HEK293 (cell line): Measurements from ENCODE around the gene ZNF219.

ENCODE experiments used
- CTCF ChIA-PET: fragments of 350-600 bp; formaldehyde crosslinking; extraction: SDS; loops from one replicate; lab custom pipeline; 2021; ENCODE audit warnings: antibody characterized with exemption; lab: Yijun Ruan, JAX
- POLR2A ChIA-PET: fragments of 300-600 bp; formaldehyde crosslinking; extraction: SDS; loops from one replicate; lab custom pipeline; 2020; ENCODE audit warnings: antibody characterized with exemption, inconsistent platforms; lab: Yijun Ruan, JAX
- H3K27ac ChIP-seq: fragments of 200-500 bp; sonication (Bioruptor generic); 2 replicates; pipeline ENCODE4 v1.5.1; 2014; ENCODE audit warnings: low read depth, low read length, control low read depth, inconsistent platforms; ENCODE audit errors: extremely low read depth
- H3K36me3 ChIP-seq, 2 experiments: fragments of 200-500 bp in 1 of 2; sonication (Bioruptor generic) in 1 of 2; 1 replicate in 1 of 2; 2 replicates in 1 of 2; pipeline ENCODE4 v1.5.1; 2014 to 2017; ENCODE audit warnings: inconsistent platforms in 2 of 2, low read length in 2 of 2; ENCODE audit not compliant: control insufficient read depth in 2 of 2, insufficient read depth in 1 of 2
- H3K4me1 ChIP-seq: fragments of 200-500 bp; sonication (Bioruptor generic); 2 replicates; pipeline ENCODE4 v1.5.1; 2014; ENCODE audit warnings: mild to moderate bottlenecking, low read length, inconsistent platforms; ENCODE audit not compliant: control insufficient read depth, insufficient read depth
- H3K4me3 ChIP-seq: 2 replicates; pipeline ENCODE4 v1.5.1; 2011; ENCODE audit warnings: low read depth, mild to moderate bottlenecking, control low read depth, low read length, moderate library complexity
- H3K9me3 ChIP-seq: fragments of 200-500 bp; sonication (Bioruptor generic); 2 replicates; pipeline ENCODE4 v1.5.1; 2014; ENCODE audit warnings: low read depth, low read length, inconsistent platforms; ENCODE audit not compliant: control insufficient read depth, insufficient read depth
- GLIS1 ChIP-seq: fragments of 450-650 bp; formaldehyde crosslinking; IDR thresholded peaks from 2 replicates; pipeline ENCODE4 v1.5.1; 2016; ENCODE audit warnings: missing biosample characterization, missing genetic modification characterization
- RBAK ChIP-seq: fragments of 450-650 bp; formaldehyde crosslinking; IDR thresholded peaks from 2 replicates; pipeline ENCODE4 v1.5.1; 2016; ENCODE audit warnings: missing biosample characterization, missing genetic modification characterization
- ZIC2 ChIP-seq: fragments of 450-650 bp; formaldehyde crosslinking; IDR thresholded peaks from 2 replicates; pipeline ENCODE4 v1.5.1; 2016; ENCODE audit warnings: missing biosample characterization, missing genetic modification characterization
- ZNF501 ChIP-seq: fragments of 450-650 bp; formaldehyde crosslinking; IDR thresholded peaks from 2 replicates; pipeline ENCODE4 v1.5.1; 2016; ENCODE audit warnings: missing biosample characterization, missing genetic modification characterization
- ZNF529 ChIP-seq: fragments of 450-650 bp; formaldehyde crosslinking; IDR thresholded peaks from 2 replicates; pipeline ENCODE4 v1.5.1; 2017; ENCODE audit warnings: missing genetic modification characterization, missing biosample characterization; ENCODE audit not compliant: insufficient replicate concordance
- ZNF626 ChIP-seq: fragments of 450-650 bp; sonication (Bioruptor Pico); formaldehyde crosslinking; IDR thresholded peaks from 2 replicates; pipeline ENCODE4 v1.5.1; 2018; ENCODE audit warnings: missing biosample characterization, missing genetic modification characterization, inconsistent platforms
- ZNF658 ChIP-seq: fragments of 450-650 bp; formaldehyde crosslinking; IDR thresholded peaks from 2 replicates; pipeline ENCODE4; 2016; ENCODE audit warnings: missing biosample characterization, missing genetic modification characterization
- TF ChIP-seq, protein P1 (sequence below): fragments of 450-650 bp; formaldehyde crosslinking; IDR thresholded peaks from 2 replicates; pipeline ENCODE4 v1.5.1; 2016; ENCODE audit warnings: missing biosample characterization, missing genetic modification characterization
- TF ChIP-seq, protein P2 (sequence below): fragments of 450-650 bp; formaldehyde crosslinking; IDR thresholded peaks from 2 replicates; pipeline ENCODE4 v1.5.1; 2016; ENCODE audit warnings: missing biosample characterization, missing genetic modification characterization
- TF ChIP-seq, protein P3 (sequence below): sonication (generic); formaldehyde crosslinking; IDR thresholded peaks from 2 replicates; pipeline ENCODE4 v1.8.1; 2022; ENCODE audit warnings: mild to moderate bottlenecking, moderate library complexity, missing genetic modification reagents
- TF ChIP-seq, protein P4 (sequence below): fragments of 450-650 bp; formaldehyde crosslinking; IDR thresholded peaks from 2 replicates; pipeline ENCODE4 v1.5.1; 2016; ENCODE audit warnings: missing biosample characterization, missing genetic modification characterization, low read depth
- TF ChIP-seq, protein P5 (sequence below): fragments of 450-650 bp; formaldehyde crosslinking; IDR thresholded peaks from 2 replicates; pipeline ENCODE4 v1.5.1; 2016; ENCODE audit warnings: missing biosample characterization, missing genetic modification characterization, borderline replicate concordance

ZNF219 gene

DNA sequence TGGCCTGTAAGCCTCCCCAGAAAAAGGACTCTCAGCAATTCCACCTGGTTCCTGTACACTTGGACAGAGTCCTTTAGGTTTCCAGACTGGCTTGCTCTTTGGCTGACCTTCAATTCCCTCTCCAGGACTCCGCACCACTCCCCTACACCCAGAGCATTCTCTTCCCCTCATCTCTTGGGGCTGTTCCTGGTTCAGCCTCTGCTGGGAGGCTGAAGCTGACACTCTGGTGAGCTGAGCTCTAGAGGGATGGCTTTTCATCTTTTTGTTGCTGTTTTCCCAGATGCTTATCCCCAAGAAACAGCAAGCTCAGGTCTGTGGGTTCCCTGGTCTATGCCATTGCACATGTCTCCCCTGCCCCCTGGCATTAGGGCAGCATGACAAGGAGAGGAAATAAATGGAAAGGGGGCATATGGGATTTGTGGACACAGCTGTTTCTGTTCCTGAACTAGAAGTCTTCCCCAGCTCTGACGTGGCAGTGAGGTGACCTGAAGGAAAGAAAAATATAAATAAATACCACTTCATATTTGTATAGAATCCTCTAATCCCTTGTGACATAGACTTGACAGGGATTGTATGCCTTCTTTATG is 55.0 kb downstream of the ZNF219 start:
- Histone ChIP-seq H3K36me3 (no peaks in the 10 kb centered on the region), H3K4me3 (no peak overlapping the region), H3K9me3 (no peaks in the 10 kb centered on the region), H3K4me1 (no peaks in the 10 kb centered on the region), H3K27ac (no peak overlapping the region)
- ChIA-PET CTCF (interaction anchor here (0.6 to 7.0 kb wide), 11 partner anchors 10 to 220 kb away, joined by 3 to 206 read pairs (median 4); partner anchors contain the start of gene TMEM253), POLR2A (no interaction called here)
- TF ChIP-seq ZNF529 (tag by site-specific recombination) (no peak), GLIS1 (tag by site-specific recombination) (no peak), RBAK (tag by site-specific recombination) (no peak), ZIC2 (no peak), ZNF626 (tag by site-specific recombination) (no peak), ZNF658 (tag by site-specific recombination) (no peak), ZNF501 (no peak)
- TF ChIP-seq, protein P1, sequence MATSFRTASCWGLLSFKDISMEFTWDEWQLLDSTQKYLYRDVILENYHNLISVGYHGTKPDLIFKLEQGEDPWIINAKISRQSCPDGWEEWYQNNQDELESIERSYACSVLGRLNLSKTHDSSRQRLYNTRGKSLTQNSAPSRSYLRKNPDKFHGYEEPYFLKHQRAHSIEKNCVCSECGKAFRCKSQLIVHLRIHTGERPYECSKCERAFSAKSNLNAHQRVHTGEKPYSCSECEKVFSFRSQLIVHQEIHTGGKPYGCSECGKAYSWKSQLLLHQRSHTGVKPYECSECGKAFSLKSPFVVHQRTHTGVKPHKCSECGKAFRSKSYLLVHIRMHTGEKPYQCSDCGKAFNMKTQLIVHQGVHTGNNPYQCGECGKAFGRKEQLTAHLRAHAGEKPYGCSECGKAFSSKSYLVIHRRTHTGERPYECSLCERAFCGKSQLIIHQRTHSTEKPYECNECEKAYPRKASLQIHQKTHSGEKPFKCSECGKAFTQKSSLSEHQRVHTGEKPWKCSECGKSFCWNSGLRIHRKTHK (tag by site-specific recombination): no peak
- TF ChIP-seq, protein P2, sequence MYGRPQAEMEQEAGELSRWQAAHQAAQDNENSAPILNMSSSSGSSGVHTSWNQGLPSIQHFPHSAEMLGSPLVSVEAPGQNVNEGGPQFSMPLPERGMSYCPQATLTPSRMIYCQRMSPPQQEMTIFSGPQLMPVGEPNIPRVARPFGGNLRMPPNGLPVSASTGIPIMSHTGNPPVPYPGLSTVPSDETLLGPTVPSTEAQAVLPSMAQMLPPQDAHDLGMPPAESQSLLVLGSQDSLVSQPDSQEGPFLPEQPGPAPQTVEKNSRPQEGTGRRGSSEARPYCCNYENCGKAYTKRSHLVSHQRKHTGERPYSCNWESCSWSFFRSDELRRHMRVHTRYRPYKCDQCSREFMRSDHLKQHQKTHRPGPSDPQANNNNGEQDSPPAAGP (tag by site-specific recombination): no peak
- TF ChIP-seq, protein P3, sequence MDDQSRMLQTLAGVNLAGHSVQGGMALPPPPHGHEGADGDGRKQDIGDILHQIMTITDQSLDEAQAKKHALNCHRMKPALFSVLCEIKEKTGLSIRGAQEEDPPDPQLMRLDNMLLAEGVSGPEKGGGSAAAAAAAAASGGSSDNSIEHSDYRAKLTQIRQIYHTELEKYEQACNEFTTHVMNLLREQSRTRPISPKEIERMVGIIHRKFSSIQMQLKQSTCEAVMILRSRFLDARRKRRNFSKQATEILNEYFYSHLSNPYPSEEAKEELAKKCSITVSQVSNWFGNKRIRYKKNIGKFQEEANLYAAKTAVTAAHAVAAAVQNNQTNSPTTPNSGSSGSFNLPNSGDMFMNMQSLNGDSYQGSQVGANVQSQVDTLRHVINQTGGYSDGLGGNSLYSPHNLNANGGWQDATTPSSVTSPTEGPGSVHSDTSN (CRISPR knock-in tag): no peak

DNA sequence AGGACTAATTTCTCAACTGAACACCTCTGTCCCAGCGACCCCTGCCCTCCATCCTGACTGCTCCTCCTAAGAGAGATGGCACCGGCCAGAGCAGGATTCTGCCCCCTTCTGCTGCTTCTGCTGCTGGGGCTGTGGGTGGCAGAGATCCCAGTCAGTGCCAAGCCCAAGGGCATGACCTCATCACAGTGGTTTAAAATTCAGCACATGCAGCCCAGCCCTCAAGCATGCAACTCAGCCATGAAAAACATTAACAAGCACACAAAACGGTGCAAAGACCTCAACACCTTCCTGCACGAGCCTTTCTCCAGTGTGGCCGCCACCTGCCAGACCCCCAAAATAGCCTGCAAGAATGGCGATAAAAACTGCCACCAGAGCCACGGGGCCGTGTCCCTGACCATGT is 55.5 kb downstream of the ZNF219 start:
- no peaks in the 10 kb centered on the region for H3K9me3 ChIP-seq
- ChIA-PET CTCF (interaction anchor here (0.7 to 7.0 kb wide), 7 partner anchors 10 to 333 kb away, joined by 3 to 206 read pairs (median 6); no protein-coding TSS in a partner anchor), POLR2A (no interaction called here)
- no peak overlapping the region for H3K4me3 ChIP-seq
- TF ChIP-seq, protein P4, sequence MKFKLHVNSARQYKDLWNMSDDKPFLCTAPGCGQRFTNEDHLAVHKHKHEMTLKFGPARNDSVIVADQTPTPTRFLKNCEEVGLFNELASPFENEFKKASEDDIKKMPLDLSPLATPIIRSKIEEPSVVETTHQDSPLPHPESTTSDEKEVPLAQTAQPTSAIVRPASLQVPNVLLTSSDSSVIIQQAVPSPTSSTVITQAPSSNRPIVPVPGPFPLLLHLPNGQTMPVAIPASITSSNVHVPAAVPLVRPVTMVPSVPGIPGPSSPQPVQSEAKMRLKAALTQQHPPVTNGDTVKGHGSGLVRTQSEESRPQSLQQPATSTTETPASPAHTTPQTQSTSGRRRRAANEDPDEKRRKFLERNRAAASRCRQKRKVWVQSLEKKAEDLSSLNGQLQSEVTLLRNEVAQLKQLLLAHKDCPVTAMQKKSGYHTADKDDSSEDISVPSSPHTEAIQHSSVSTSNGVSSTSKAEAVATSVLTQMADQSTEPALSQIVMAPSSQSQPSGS (tag by site-specific recombination): 0 out of 2 replicates have a peak, but pooled peaks have one; percentile 5
- TF ChIP-seq, protein P5, sequence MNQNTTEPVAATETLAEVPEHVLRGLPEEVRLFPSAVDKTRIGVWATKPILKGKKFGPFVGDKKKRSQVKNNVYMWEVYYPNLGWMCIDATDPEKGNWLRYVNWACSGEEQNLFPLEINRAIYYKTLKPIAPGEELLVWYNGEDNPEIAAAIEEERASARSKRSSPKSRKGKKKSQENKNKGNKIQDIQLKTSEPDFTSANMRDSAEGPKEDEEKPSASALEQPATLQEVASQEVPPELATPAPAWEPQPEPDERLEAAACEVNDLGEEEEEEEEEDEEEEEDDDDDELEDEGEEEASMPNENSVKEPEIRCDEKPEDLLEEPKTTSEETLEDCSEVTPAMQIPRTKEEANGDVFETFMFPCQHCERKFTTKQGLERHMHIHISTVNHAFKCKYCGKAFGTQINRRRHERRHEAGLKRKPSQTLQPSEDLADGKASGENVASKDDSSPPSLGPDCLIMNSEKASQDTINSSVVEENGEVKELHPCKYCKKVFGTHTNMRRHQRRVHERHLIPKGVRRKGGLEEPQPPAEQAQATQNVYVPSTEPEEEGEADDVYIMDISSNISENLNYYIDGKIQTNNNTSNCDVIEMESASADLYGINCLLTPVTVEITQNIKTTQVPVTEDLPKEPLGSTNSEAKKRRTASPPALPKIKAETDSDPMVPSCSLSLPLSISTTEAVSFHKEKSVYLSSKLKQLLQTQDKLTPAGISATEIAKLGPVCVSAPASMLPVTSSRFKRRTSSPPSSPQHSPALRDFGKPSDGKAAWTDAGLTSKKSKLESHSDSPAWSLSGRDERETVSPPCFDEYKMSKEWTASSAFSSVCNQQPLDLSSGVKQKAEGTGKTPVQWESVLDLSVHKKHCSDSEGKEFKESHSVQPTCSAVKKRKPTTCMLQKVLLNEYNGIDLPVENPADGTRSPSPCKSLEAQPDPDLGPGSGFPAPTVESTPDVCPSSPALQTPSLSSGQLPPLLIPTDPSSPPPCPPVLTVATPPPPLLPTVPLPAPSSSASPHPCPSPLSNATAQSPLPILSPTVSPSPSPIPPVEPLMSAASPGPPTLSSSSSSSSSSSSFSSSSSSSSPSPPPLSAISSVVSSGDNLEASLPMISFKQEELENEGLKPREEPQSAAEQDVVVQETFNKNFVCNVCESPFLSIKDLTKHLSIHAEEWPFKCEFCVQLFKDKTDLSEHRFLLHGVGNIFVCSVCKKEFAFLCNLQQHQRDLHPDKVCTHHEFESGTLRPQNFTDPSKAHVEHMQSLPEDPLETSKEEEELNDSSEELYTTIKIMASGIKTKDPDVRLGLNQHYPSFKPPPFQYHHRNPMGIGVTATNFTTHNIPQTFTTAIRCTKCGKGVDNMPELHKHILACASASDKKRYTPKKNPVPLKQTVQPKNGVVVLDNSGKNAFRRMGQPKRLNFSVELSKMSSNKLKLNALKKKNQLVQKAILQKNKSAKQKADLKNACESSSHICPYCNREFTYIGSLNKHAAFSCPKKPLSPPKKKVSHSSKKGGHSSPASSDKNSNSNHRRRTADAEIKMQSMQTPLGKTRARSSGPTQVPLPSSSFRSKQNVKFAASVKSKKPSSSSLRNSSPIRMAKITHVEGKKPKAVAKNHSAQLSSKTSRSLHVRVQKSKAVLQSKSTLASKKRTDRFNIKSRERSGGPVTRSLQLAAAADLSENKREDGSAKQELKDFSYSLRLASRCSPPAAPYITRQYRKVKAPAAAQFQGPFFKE: no peak
- no peak for TF ChIP-seq ZNF529 (tag by site-specific recombination)
- H3K36me3 ChIP-seq: no peaks in the 10 kb centered on the region
- H3K27ac ChIP-seq: no peak overlapping the region
- H3K4me1 ChIP-seq: no peaks in the 10 kb centered on the region
